Measurements from ENCODE around the gene CDC34. TPM values are rescaled to one million over a fixed set of nuclear protein-coding genes. Genes with fewer than 3 reads are reported as not detected.
A peak's percentile ranks its signal among the peaks of the same experiment; 100 is the strongest.

CDC34 gene
- total and polyA plus RNA-seq, 12 donors: 70.2 to 162 (median 77.5) TPM

DNA sequence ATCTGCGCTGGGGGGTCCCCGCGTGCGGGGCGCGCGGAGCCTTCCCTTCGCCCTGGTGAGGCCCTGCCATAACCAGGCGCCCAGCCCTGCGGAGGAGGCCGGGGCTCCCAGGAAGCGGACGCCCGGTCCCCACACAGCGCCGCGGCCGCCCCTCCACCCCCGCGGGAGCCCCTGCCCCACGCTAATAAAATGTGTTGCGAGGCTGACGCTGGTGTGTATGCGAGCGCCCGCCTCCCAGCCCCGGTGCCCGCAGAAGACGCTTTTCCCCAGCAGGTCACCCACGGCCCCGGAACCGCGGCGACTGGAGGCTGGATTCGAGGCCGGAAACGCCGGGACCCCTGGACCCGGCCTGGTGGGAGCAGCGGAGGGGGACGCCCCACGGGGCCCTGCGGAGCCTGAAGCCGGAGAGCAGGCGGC, 12.1 kb upstream of the CDC34 start:
- ATAC-seq (peak in 1 of 8 donors; percentile 11), DNase-seq (no peak)
- Histone ChIP-seq H3K4me3 (no peak overlapping the region), H3K27me3 (no peaks in the 10 kb centered on the region), H3K9me3 (peaks cover 0 to 9% (median 0%) of the 10 kb centered on the region in 11 donors), H3K27ac (no peak overlapping the region), H3K36me3 (peaks cover 0 to 14% (median 0%) of the 10 kb centered on the region in 9 donors), H3K4me1 (no peaks in the 10 kb centered on the region)
- 87 to 88% methylated on average over 43 to 45 of the region's 45 CpGs for WGBS, 2 donors
- intact Hi-C loops (cut with DNase I): no loop called here
- TF ChIP-seq, protein P1, sequence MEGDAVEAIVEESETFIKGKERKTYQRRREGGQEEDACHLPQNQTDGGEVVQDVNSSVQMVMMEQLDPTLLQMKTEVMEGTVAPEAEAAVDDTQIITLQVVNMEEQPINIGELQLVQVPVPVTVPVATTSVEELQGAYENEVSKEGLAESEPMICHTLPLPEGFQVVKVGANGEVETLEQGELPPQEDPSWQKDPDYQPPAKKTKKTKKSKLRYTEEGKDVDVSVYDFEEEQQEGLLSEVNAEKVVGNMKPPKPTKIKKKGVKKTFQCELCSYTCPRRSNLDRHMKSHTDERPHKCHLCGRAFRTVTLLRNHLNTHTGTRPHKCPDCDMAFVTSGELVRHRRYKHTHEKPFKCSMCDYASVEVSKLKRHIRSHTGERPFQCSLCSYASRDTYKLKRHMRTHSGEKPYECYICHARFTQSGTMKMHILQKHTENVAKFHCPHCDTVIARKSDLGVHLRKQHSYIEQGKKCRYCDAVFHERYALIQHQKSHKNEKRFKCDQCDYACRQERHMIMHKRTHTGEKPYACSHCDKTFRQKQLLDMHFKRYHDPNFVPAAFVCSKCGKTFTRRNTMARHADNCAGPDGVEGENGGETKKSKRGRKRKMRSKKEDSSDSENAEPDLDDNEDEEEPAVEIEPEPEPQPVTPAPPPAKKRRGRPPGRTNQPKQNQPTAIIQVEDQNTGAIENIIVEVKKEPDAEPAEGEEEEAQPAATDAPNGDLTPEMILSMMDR (IDR thresholded peaks at IDR 0.05): no peak

DNA sequence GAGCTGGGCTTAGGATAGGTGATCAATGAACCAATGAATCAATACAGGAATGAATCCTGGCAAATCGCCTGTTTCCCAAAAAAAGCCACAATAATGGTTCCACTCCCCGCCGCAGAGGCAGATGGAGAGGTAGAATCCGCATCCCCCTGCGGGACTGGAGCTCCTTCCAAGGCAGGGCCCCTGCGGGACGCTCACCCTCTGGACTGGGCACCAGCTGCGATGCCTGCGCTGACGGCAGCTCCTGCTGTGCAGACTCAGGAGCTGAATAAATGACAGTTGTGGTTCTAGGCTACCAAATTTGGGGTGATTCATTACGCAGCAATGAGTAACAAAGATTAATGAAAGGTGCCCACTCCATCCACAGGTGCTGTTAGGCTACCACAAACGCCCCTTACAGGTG, 8.8 kb upstream of the CDC34 start:
- intact Hi-C loops (cut with DNase I): no loop called here
- 95 to 96% methylated on average over 12 of the region's 12 CpGs for WGBS, 2 donors
- Histone ChIP-seq H3K36me3 (peaks cover 0 to 14% (median 0%) of the 10 kb centered on the region in 9 donors), H3K4me1 (no peaks in the 10 kb centered on the region), H3K4me3 (no peak overlapping the region), H3K9me3 (peaks cover 0 to 9% (median 0%) of the 10 kb centered on the region in 11 donors), H3K27ac (no peak overlapping the region), H3K27me3 (peaks cover 0 to 9% (median 0%) of the 10 kb centered on the region in 7 donors)
- ATAC-seq (no peak), DNase-seq (no peak)
- TF ChIP-seq, protein P1 (IDR thresholded peaks at IDR 0.05): no peak

DNA sequence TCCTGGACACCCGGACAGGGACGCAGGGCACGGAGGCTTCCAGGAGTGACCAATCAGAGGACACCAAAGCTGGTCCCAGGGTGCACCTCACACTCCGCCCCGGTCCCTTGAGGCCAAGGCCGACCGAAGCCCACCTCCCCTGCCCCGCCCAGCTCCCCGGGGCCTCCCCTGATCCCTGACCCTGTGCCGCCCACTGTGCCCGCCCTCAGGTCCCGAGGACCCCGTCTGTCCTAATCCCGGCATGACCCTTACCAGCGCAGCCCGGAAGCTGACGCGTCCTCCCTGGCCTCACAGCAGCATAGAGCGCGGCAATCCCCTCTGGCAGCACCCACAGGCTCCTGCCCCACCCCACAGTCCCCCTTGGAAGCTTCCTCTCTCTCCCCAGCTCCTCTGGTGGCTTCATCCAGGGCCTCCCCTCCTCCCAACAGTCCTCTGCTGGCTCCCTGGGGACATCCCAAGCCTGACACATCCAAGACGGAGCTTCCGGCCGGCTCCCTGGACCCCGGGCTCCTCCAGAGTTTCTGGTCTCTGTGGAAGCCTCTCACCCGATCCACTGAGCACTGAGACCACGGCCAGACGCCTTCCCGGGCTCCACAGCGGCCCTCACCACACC, 7.4 kb upstream of the CDC34 start:
- H3K27ac ChIP-seq: no peak overlapping the region
- H3K36me3 ChIP-seq: peaks cover 0 to 14% (median 0%) of the 10 kb centered on the region in 9 donors
- H3K9me3 ChIP-seq: peaks cover 0 to 9% (median 0%) of the 10 kb centered on the region in 11 donors
- intact Hi-C loops (cut with DNase I): no loop called here
- peaks cover 0 to 11% (median 0%) of the 10 kb centered on the region in 7 donors for H3K27me3 ChIP-seq
- H3K4me3 ChIP-seq: peak overlapping the region in 4 of 10 donors; percentile 1 to 12 (median 11)
- TF ChIP-seq, protein P1 (IDR thresholded peaks at IDR 0.05): no peak
- peak in 1 of 2 donors; percentile 53 for DNase-seq
- ATAC-seq: peak; percentile 18 to 58 (median 42)
- H3K4me1 ChIP-seq: no peaks in the 10 kb centered on the region
- 59 to 60% methylated on average over 29 of the region's 29 CpGs for WGBS, 2 donors

DNA sequence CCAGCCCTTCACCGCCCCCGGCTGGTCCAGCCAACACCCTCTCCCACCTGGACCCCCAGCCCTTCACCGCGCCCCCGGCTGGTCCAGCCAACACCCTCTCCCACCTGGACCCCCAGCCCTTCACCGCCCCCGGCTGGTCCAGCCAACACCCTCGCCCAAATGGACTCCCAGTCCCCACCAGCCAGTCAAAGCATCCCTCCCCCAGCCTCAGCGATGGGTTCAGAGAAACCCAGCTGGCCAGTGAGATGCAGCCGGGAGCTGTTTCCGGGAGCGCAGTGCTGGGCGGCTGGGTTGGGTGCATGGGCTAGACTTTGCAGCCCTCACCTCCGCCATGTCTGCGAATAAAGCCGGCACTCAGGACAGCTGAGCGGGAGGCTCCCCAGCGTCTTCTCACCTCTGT, 6.5 kb upstream of the CDC34 start:
- H3K9me3 ChIP-seq: peaks cover 0 to 9% (median 0%) of the 10 kb centered on the region in 11 donors
- no peak for DNase-seq
- H3K27me3 ChIP-seq: peaks cover 0 to 11% (median 0%) of the 10 kb centered on the region in 7 donors
- peaks cover 0 to 6% (median 0%) of the 10 kb centered on the region in 9 donors for H3K36me3 ChIP-seq
- TF ChIP-seq, protein P1 (IDR thresholded peaks at IDR 0.05): no peak
- H3K4me1 ChIP-seq: no peaks in the 10 kb centered on the region
- intact Hi-C loops (cut with DNase I): no loop called here
- no peak for ATAC-seq
- H3K27ac ChIP-seq: no peak overlapping the region
- H3K4me3 ChIP-seq: no peak overlapping the region
- WGBS, 2 donors: 66 to 73% methylated on average over 18 of the region's 18 CpGs
